Neuronal stem cell (in vitro differentiated cells): ENCODE measurements around the gene RASSF7.

Source experiments
- DNase-seq: peaks from one replicate; pipeline ENCODE4 v3.0.0-alpha.2; 2013; ENCODE audit warnings: low spot score
- H2AFZ ChIP-seq: one replicate; pipeline ENCODE4 v1.6.1; 2013; ENCODE audit warnings: mild to moderate bottlenecking, low read length, inconsistent platforms
- H2AK5ac ChIP-seq: 2 replicates; pipeline ENCODE4 v1.6.1; 2013; ENCODE audit warnings: low read depth, mild to moderate bottlenecking, inconsistent platforms, low read length, moderate library complexity, mixed read lengths
- H2BK120ac ChIP-seq: 2 replicates; pipeline ENCODE4 v1.6.1; 2013; ENCODE audit warnings: low read depth, mild to moderate bottlenecking, inconsistent platforms, low read length, moderate library complexity, mixed read lengths
- H2BK12ac ChIP-seq: one replicate; pipeline ENCODE4 v1.6.1; 2013; ENCODE audit warnings: low read length, inconsistent platforms
- H2BK15ac ChIP-seq: 2 replicates; pipeline ENCODE4 v1.6.1; 2013; ENCODE audit warnings: mild to moderate bottlenecking, low read length, inconsistent platforms, mixed read lengths
- H2BK5ac ChIP-seq: one replicate; pipeline ENCODE4 v1.6.1; 2013; ENCODE audit warnings: inconsistent platforms, mild to moderate bottlenecking, low read length, moderate library complexity
- H3K14ac ChIP-seq: one replicate; pipeline ENCODE4 v1.6.1; 2013; ENCODE audit warnings: low read length, inconsistent platforms
- H3K18ac ChIP-seq: 2 replicates; pipeline ENCODE4 v1.6.1; 2013; ENCODE audit warnings: low read length, inconsistent platforms
- H3K23ac ChIP-seq: 2 replicates; pipeline ENCODE4 v1.6.1; 2013; ENCODE audit warnings: low read depth, mild to moderate bottlenecking, mixed read lengths, low read length, inconsistent platforms; ENCODE audit not compliant: poor library complexity
- H3K27ac ChIP-seq: replicated peaks from 3 replicates; pipeline ENCODE4 v1.5.1; 2013; ENCODE audit warnings: low read length, inconsistent platforms
- H3K27me3 ChIP-seq, 3 experiments: 2 replicates each; pipeline ENCODE4 v1.6.1; 2013; ENCODE audit warnings: low read length in 3 of 3, mild to moderate bottlenecking in 2 of 3, inconsistent platforms in 1 of 3, low read depth in 1 of 3, mixed read lengths in 1 of 3, moderate library complexity in 1 of 3; ENCODE audit not compliant: control insufficient read depth in 3 of 3, insufficient read depth in 3 of 3
- H3K36me3 ChIP-seq, 2 donors: replicated peaks in 1 of 2; 2 replicates each; pipeline ENCODE4 v1.6.1; 2013; ENCODE audit warnings: low read length in 2 of 2; ENCODE audit not compliant: control insufficient read depth in 2 of 2, insufficient read depth in 2 of 2
- H3K4ac ChIP-seq: 2 replicates; pipeline ENCODE4 v1.6.1; 2013; ENCODE audit warnings: inconsistent platforms, mild to moderate bottlenecking, low read length, moderate library complexity
- H3K4me1 ChIP-seq, 2 donors: 1 replicate in 1 of 2; 2 replicates in 1 of 2; pipeline ENCODE4 v1.6.1; 2013; ENCODE audit warnings: low read length in 2 of 2, low read depth in 1 of 2; ENCODE audit not compliant: control insufficient read depth in 2 of 2, insufficient read depth in 1 of 2
- H3K4me2 ChIP-seq: one replicate; pipeline ENCODE4 v1.6.1; 2013; ENCODE audit warnings: mild to moderate bottlenecking, low read length, inconsistent platforms; ENCODE audit not compliant: insufficient read depth, poor library complexity, severe bottlenecking
- H3K4me3 ChIP-seq, 2 donors: 2 replicates each; pipeline ENCODE4 v1.5.1; 2013; ENCODE audit warnings: low read length in 2 of 2, mild to moderate bottlenecking in 2 of 2, inconsistent platforms in 1 of 2, moderate library complexity in 1 of 2
- H3K79me1 ChIP-seq: one replicate; pipeline ENCODE4 v1.6.1; 2013; ENCODE audit warnings: low read depth, mild to moderate bottlenecking, inconsistent platforms, low read length, moderate library complexity
- H3K9ac ChIP-seq: one replicate; pipeline ENCODE4 v1.6.1; 2013; ENCODE audit warnings: mild to moderate bottlenecking, low read depth, low read length, inconsistent platforms; ENCODE audit not compliant: poor library complexity
- H3K9me3 ChIP-seq, 2 donors: replicated peaks in 1 of 2; 2 replicates each; pipeline versions ENCODE3 to v1.6.1; 2013; ENCODE audit warnings: low read length in 2 of 2, mild to moderate bottlenecking in 2 of 2, inconsistent platforms in 1 of 2, low read depth in 1 of 2, mixed read lengths in 1 of 2, moderate library complexity in 1 of 2; ENCODE audit not compliant: control insufficient read depth in 2 of 2, insufficient read depth in 1 of 2
- H4K8ac ChIP-seq: one replicate; pipeline ENCODE4 v1.6.1; 2013; ENCODE audit warnings: low read depth, mild to moderate bottlenecking, inconsistent platforms, low read length, moderate library complexity
- H4K91ac ChIP-seq: one replicate; pipeline ENCODE4 v1.6.1; 2013; ENCODE audit warnings: low read length, low read depth, mild to moderate bottlenecking, inconsistent platforms; ENCODE audit not compliant: poor library complexity
- WGBS, 2 donors: extraction: QIAGEN DNeasy Blood & Tissue Kit; methylation state at CpG; one replicate each; pipeline ENCODE4 v1.1.7; 2013; ENCODE audit warnings: missing lambda C conversion rate in 2 of 2, mixed read lengths in 1 of 2; ENCODE audit not compliant: insufficient read length in 2 of 2, insufficient replicate concordance in 1 of 2; ENCODE audit errors: extremely low coverage in 2 of 2; 5-methylcytosine and 5-hydroxymethylcytosine counted together

RASSF7 gene

DNA sequence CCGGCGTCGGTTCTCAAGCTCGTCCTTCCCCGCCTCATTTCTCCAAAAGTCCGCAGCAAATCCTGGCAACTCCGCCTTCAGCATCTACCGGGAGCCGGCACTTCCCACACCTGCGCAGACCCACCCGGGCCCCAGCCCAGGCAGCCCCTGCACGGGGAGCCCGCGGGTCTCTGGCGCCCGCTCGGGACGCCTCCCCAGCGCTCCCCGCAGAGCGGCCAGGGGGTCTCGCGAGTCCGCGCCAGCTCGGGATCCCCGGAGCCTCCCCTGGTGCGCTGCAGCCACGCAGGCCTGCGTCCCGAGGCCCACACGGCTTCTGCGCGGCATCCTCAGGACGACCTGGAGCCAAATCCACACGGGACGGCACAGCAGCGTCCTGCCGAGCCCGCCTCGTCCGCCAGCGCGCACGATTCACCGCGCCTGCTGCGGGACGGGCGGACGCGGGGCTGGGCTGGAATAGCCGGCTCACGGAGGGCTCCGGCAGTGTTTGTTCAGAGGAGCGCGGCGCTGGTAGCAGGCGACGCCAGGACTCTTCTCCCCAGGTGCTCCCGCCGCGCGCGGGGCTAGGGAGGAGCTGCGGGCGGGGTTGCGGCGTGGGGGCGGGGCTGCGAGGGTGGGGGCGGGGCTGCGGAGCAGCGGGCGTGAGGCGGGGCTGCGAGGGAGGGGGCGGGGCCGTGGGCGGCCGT lies 14.7 kb downstream of the RASSF7 start:
- H3K23ac ChIP-seq: peak overlapping the region; percentile 96
- H4K8ac ChIP-seq: peak overlapping the region; percentile 43
- H3K36me3 ChIP-seq: peaks cover 3 to 9% of the 10 kb centered on the region in 2 donors
- peak overlapping the region; percentile 99 for H3K14ac ChIP-seq
- peaks cover 25 to 31% of the 10 kb centered on the region in 2 donors for H3K4me1 ChIP-seq
- peak; percentile 75 for DNase-seq
- peak overlapping the region; percentile 94 for H3K4me2 ChIP-seq
- peaks cover 3 to 29% (median 13%) of the 10 kb centered on the region in 3 experiments for H3K27me3 ChIP-seq
- H4K91ac ChIP-seq: no peak overlapping the region
- peak overlapping the region; percentile 86 to 96 for H3K4me3 ChIP-seq
- peaks cover 26% of the 10 kb centered on the region for H3K79me1 ChIP-seq
- H2BK120ac ChIP-seq: no peak overlapping the region
- peak overlapping the region; percentile 88 for H2AK5ac ChIP-seq
- WGBS, 2 donors: no CpG with 5 or more reads among the region's 81 CpGs
- H3K4ac ChIP-seq: peak overlapping the region; percentile 89
- peak overlapping the region; percentile 89 for H2BK15ac ChIP-seq
- no peaks in the 10 kb centered on the region for H3K9me3 ChIP-seq
- peak overlapping the region; percentile 99 for H3K9ac ChIP-seq
- no peak overlapping the region for H3K27ac ChIP-seq
- peak overlapping the region; percentile 99 for H3K18ac ChIP-seq
- peak overlapping the region; percentile 100 for H2AFZ ChIP-seq
- peak overlapping the region; percentile 95 for H2BK5ac ChIP-seq
- peak overlapping the region; percentile 98 for H2BK12ac ChIP-seq

DNA sequence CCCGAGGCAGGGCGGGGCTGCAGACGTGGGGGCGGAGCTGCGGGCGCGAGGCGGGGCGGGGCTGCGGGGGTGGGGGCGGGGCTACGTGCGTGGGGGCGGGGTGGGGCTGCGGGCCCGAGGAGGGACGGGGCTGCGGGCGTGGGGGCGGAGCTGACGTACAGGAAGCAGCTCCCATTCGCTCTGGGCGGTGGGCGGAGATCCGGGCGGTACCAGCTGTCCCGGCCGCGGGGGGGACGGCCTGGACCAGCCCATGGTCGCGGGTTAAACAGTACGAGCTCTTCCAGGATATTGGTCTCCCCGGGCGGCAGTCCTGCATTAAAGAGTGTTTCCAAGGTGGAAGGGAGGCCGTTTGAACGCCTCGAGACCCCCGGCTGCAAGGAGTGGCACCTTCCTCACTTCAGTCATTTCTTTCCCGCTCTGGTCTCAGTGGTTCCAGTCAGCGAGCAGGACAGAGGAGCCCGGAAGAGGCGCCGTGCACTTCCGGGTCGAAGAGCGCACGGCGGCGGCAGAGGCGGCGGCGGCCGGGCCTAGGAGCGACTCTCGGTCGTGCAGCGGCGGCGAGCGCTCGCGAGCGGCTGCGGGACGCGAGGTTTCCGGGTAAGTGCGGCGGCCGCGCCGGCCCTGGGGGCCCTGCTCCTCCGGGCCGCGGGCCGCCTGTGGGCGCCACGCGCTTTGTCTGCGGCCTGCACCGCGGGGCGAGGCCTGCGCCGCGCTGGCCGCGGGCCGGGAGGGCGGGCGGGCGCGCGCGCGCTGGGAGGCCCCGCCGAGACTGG lies 15.4 kb downstream of the RASSF7 start, which contains the start of gene PHRF1:
TSS of gene PHRF1 (plus strand) at position 475 of the 773 bp plus-strand sequence. CDS start 5,043 bp downstream, outside the sequence.
- H3K14ac ChIP-seq: peak within 1 kb of the TSS; percentile 99
- H2BK15ac ChIP-seq: peak within 1 kb of the TSS; percentile 89
- H2AFZ ChIP-seq: peak within 1 kb of the TSS; percentile 100
- peaks cover 3 to 29% (median 13%) of the 10 kb centered on the region in 3 experiments for H3K27me3 ChIP-seq
- peak within 1 kb of the TSS; percentile 89 for H3K4ac ChIP-seq
- peak within 1 kb of the TSS; percentile 43 for H4K8ac ChIP-seq
- H2BK12ac ChIP-seq: peak within 1 kb of the TSS; percentile 98
- H3K9ac ChIP-seq: peak within 1 kb of the TSS; percentile 99
- WGBS, 2 donors: no CpG with 5 or more reads among the region's 99 CpGs
- H3K18ac ChIP-seq: peak within 1 kb of the TSS; percentile 99
- H3K9me3 ChIP-seq: no peaks in the 10 kb centered on the region
- H3K4me1 ChIP-seq: peaks cover 24 to 31% of the 10 kb centered on the region in 2 donors
- peak; percentile 93 for DNase-seq
- H3K36me3 ChIP-seq: peaks cover 3 to 11% of the 10 kb centered on the region in 2 donors
- peak within 1 kb of the TSS; percentile 97 for H3K4me3 ChIP-seq
- H3K27ac ChIP-seq: peak within 1 kb of the TSS; percentile 77
- peak within 1 kb of the TSS; percentile 95 for H2BK5ac ChIP-seq
- peak within 1 kb of the TSS; percentile 98 for H2BK120ac ChIP-seq
- H3K79me1 ChIP-seq: peaks cover 26% of the 10 kb centered on the region
- peak within 1 kb of the TSS; percentile 95 for H4K91ac ChIP-seq
- H2AK5ac ChIP-seq: peak within 1 kb of the TSS; percentile 88
- H3K23ac ChIP-seq: peak within 1 kb of the TSS; percentile 96
- H3K4me2 ChIP-seq: peak within 1 kb of the TSS; percentile 94

GRCh38 chr11:576811-577610 lies 16.2 kb downstream of the RASSF7 start:
- Histone ChIP-seq H3K36me3 (peaks cover 7 to 19% of the 10 kb centered on the region in 2 donors), H3K4me3 (peak overlapping the region; percentile 97), H3K23ac (no peak overlapping the region), H4K91ac (no peak overlapping the region), H2BK120ac (no peak overlapping the region), H3K79me1 (peaks cover 29% of the 10 kb centered on the region), H3K4me1 (peaks cover 18 to 27% of the 10 kb centered on the region in 2 donors), H2BK15ac (no peak overlapping the region), H3K14ac (peak overlapping the region; percentile 22), H2BK12ac (no peak overlapping the region), H3K4ac (no peak overlapping the region), H3K9ac (peak overlapping the region; percentile 98), H3K18ac (peak overlapping the region; percentile 81), H3K27me3 (peaks cover 3 to 26% (median 13%) of the 10 kb centered on the region in 3 experiments), H2BK5ac (no peak overlapping the region), H4K8ac (no peak overlapping the region), H2AK5ac (peak overlapping the region; percentile 12), H3K4me2 (peak overlapping the region; percentile 85), H2AFZ (no peak overlapping the region), H3K9me3 (no peaks in the 10 kb centered on the region), H3K27ac (no peak overlapping the region)
- no peak for DNase-seq
- no CpG with 5 or more reads among the region's 48 CpGs for WGBS, 2 donors
